Adrenal gland (tissue), 12 donors: ENCODE measurements around the gene VAMP5. TPM values are rescaled to one million over a fixed set of nuclear protein-coding genes. Genes with fewer than 3 reads are reported as not detected.

Experiments
- DNase-seq, 7 donors: peaks; one replicate each; pipeline ENCODE4 v3.0.0-alpha.2; 2019 to 2020
- H3K27ac ChIP-seq, 5 donors: fragments of 200-600 bp; sonication (generic) in 4 of 5; 1 replicate in 3 of 5; 2 replicates in 2 of 5; pipeline versions ENCODE4 v1.5.1 to v1.8.0; 2016 to 2020; ENCODE audit warnings: mild to moderate bottlenecking in 1 of 5
- H3K27me3 ChIP-seq: fragments of 200-600 bp; 2 replicates; pipeline ENCODE4 v1.8.0; 2021
- H3K36me3 ChIP-seq, 2 donors: fragments of 200-600 bp; replicated peaks in 1 of 2; 1 replicate in 1 of 2; 2 replicates in 1 of 2; pipeline versions ENCODE4 v1.5.1 to v1.8.0; 2018 to 2022
- H3K4me1 ChIP-seq, 2 donors: fragments of 200-600 bp; replicated peaks in 1 of 2; 1 replicate in 1 of 2; 2 replicates in 1 of 2; pipeline versions ENCODE4 v1.5.1 to v1.8.0; 2018 to 2021
- H3K4me3 ChIP-seq, 4 donors: fragments of 200-600 bp; sonication (generic) in 3 of 4; one replicate each; pipeline ENCODE4 v1.5.1; 2016 to 2018
- H3K9me3 ChIP-seq, 3 donors: fragments of 200-600 bp; sonication (generic) in 1 of 3; replicated peaks in 1 of 3; 1 replicate in 2 of 3; 2 replicates in 1 of 3; pipeline versions ENCODE4 v1.5.1 to v1.8.0; 2016 to 2021
- CTCF ChIP-seq, 6 experiments: fragments of 450-650 bp in 4 of 6; fragments of 200-600 bp in 2 of 6; sonication (generic) in 1 of 6; IDR thresholded peaks; 1 replicate in 5 of 6; 2 replicates in 1 of 6; pipeline versions ENCODE4 v1.5.1 to v1.8.0; 2016 to 2021; ENCODE audit warnings: antibody characterized with exemption in 6 of 6, mild to moderate bottlenecking in 2 of 6, moderate library complexity in 1 of 6
- POLR2A ChIP-seq, 2 donors: fragments of 450-650 bp; IDR thresholded peaks; one replicate each; pipeline ENCODE4 v1.6.1; 2017; ENCODE audit warnings: antibody characterized with exemption in 2 of 2, mild to moderate bottlenecking in 2 of 2, moderate library complexity in 1 of 2
- WGBS, 4 donors: extraction: QIAGEN DNeasy Blood & Tissue Kit in 2 of 4; methylation state at CpG; one replicate each; pipeline versions ENCODE4 v1.1.5 to v1.1.7; 2013 to 2017; 5-methylcytosine and 5-hydroxymethylcytosine counted together
- intact Hi-C, 2 donors: fragments of 100-400 bp; cut with DNase I; formaldehyde crosslinking; loops; one replicate each; pipeline versions ENCODE4 v1.14.1 to v1.15.0; 2022 to 2023
- polyA plus RNA-seq, 3 donors: library from polyadenylated mRNA; stranded (reverse); fragments of 200-250 nt in 2 of 3; fragments of 350-450 nt in 1 of 3; fragmentation: Illumina TruSeq in 1 of 3; extraction: RNeasy Lipid Tissue Mini Kit (QIAGEN cat#74804) in 1 of 3; gene quantifications; one replicate each; pipeline ENCODE4 v1.2.3, GENCODE V29; 2013 to 2014
- total RNA-seq, 9 donors: library from RNA; depleted of rRNA in 4 of 9; stranded (reverse); fragments of >200 nt in 4 of 9; fragments of 120-200 nt in 1 of 9; fragmentation: NEBNext Ultra II Directional in 1 of 9; extraction: Animal tissue kit (Norgen Biotek cat#: 25700) in 1 of 9; gene quantifications; one replicate each; pipeline versions ENCODE4 v1.1.0 to v1.2.4, GENCODE V29; 2013 to 2023
- donor health status: healthy with polysubstance abuse.
- donor health status: Bipolar disorder and iron deficiency.
- donor health status: DM: yes; HTN: yes; CAD: no.
- donor health status: DM: no; HTN: no; CAD: no.
- donor health status: DM: no; HTN: no; CAD: no.
- donor health status: DM: yes; HTN: yes; CAD: no.

Gene VAMP5
- total and polyA plus RNA-seq, 12 donors = 30.2 to 130 (median 78.3) TPM

GRCh38 chr2:85604568-85605339, 20.5 kb downstream of the VAMP5 start:
- DNase-seq = no peak
- H3K4me1 ChIP-seq = peaks cover 15 to 29% of the 10 kb centered on the region in 2 donors
- peaks cover 0 to 30% of the 10 kb centered on the region in 2 donors for H3K36me3 ChIP-seq
- no peak overlapping the region for H3K4me3 ChIP-seq
- intact Hi-C loops = no loop called here
- H3K27ac ChIP-seq = peak overlapping the region in 1 of 5 donors; percentile 57
- H3K9me3 ChIP-seq = no peaks in the 10 kb centered on the region
- no peak for TF ChIP-seq CTCF (IDR thresholded peaks at IDR 0.05)
- TF ChIP-seq POLR2A (IDR thresholded peaks at IDR 0.05) = no peak
- H3K27me3 ChIP-seq = no peaks in the 10 kb centered on the region
- 61 to 66% (median 63%) methylated on average over 6 of the region's 6 CpGs for WGBS, 4 donors

- TF ChIP-seq CTCF (IDR thresholded peaks at IDR 0.05) = no peak
- TF ChIP-seq POLR2A (IDR thresholded peaks at IDR 0.05) = no peak
- Histone ChIP-seq H3K27me3 (no peaks in the 10 kb centered on the region), H3K9me3 (no peaks in the 10 kb centered on the region), H3K4me1 (peaks cover 15 to 29% of the 10 kb centered on the region in 2 donors), H3K27ac (peak overlapping the region in 1 of 5 donors; percentile 57), H3K36me3 (peaks cover 0 to 22% of the 10 kb centered on the region in 2 donors), H3K4me3 (no peak overlapping the region)
- intact Hi-C loops = no loop called here
- 63 to 74% (median 71%) methylated on average over 4 of the region's 4 CpGs for WGBS, 4 donors
- DNase-seq = no peak
These were observed 21.3 kb downstream of the VAMP5 start for GRCh38 chr2:85605406-85606115.

- Histone ChIP-seq H3K27ac (peak overlapping the region in 1 of 5 donors; percentile 9), H3K36me3 (peaks cover 0 to 20% of the 10 kb centered on the region in 2 donors), H3K9me3 (no peaks in the 10 kb centered on the region), H3K27me3 (no peaks in the 10 kb centered on the region), H3K4me3 (no peak overlapping the region), H3K4me1 (peaks cover 15 to 30% of the 10 kb centered on the region in 2 donors)
- TF ChIP-seq POLR2A (IDR thresholded peaks at IDR 0.05) (no peak), CTCF (IDR thresholded peaks at IDR 0.05) (no peak)
- WGBS, 4 donors = 85 to 90% (median 87%) methylated on average over 7 of the region's 7 CpGs
- DNase-seq = no peak
- intact Hi-C loops = no loop called here
These were observed 21.9 kb downstream of the VAMP5 start for GRCh38 chr2:85606116-85606455.
